GM18505 (cell line): ENCODE results near the gene CC2D1A.

Experiments
- ATAC-seq: cut with Tn5 transposase; IDR thresholded peaks from one replicate; pipeline ENCODE4 v1.9.1; 2021; ENCODE audit not compliant: unreplicated experiment
- POLR2A ChIP-seq: IDR thresholded peaks from 4 replicates; pipeline ENCODE4 v1.6.1; 2011; ENCODE audit warnings: borderline replicate concordance; ENCODE audit not compliant: insufficient read depth, insufficient read length; ENCODE audit errors: extremely low read depth

CC2D1A gene

GRCh38 chr19:13883516-13884064 lies 22.4 kb upstream of the CC2D1A start:
- ATAC-seq = no peak

GRCh38 chr19:13884726-13885591 lies 21.0 kb upstream of the CC2D1A start:
- no peak for TF ChIP-seq POLR2A
- no peak for ATAC-seq

More at GRCh38 chr19:13883516-13884064, 22.4 kb upstream of the CC2D1A start:
- TF ChIP-seq POLR2A = no peak

- ATAC-seq = no peak
- no peak for TF ChIP-seq POLR2A
Measured at GRCh38 chr19:13885826-13886365, 20.1 kb upstream of the CC2D1A start.

- no peak for ATAC-seq
- TF ChIP-seq POLR2A = no peak
Measured at GRCh38 chr19:13887018-13887436, 19.0 kb upstream of the CC2D1A start.

GRCh38 chr19:13887517-13887916 lies 18.5 kb upstream of the CC2D1A start:
- no peak for TF ChIP-seq POLR2A

GRCh38 chr19:13888281-13888680 lies 17.7 kb upstream of the CC2D1A start:
- ATAC-seq = no peak
- no peak for TF ChIP-seq POLR2A

More at GRCh38 chr19:13887517-13887916, 18.5 kb upstream of the CC2D1A start:
- no peak for ATAC-seq

GRCh38 chr19:13890136-13890535 lies 15.9 kb upstream of the CC2D1A start:
- no peak for ATAC-seq

GRCh38 chr19:13892870-13893269 lies 13.1 kb upstream of the CC2D1A start:
- no peak for TF ChIP-seq POLR2A
- ATAC-seq = no peak

More at GRCh38 chr19:13890136-13890535, 15.9 kb upstream of the CC2D1A start:
- TF ChIP-seq POLR2A = no peak

GRCh38 chr19:13894552-13894951 lies 11.4 kb upstream of the CC2D1A start:
- TF ChIP-seq POLR2A = no peak
- ATAC-seq = no peak

GRCh38 chr19:13896227-13896626 lies 9.8 kb upstream of the CC2D1A start:
- no peak for TF ChIP-seq POLR2A
- ATAC-seq = no peak

- no peak for TF ChIP-seq POLR2A
Measured at GRCh38 chr19:13899393-13899792, 6.6 kb upstream of the CC2D1A start.

GRCh38 chr19:13899912-13900584 lies 6.0 kb upstream of the CC2D1A start:
- ATAC-seq = no peak

More at GRCh38 chr19:13899393-13899792, 6.6 kb upstream of the CC2D1A start:
- ATAC-seq = no peak

GRCh38 chr19:13902993-13903555 lies 2.9 kb upstream of the CC2D1A start:
- TF ChIP-seq POLR2A = no peak
- no peak for ATAC-seq

More at GRCh38 chr19:13899912-13900584, 6.0 kb upstream of the CC2D1A start:
- TF ChIP-seq POLR2A = no peak
